Smooth muscle cell (in vitro differentiated cells): ENCODE results near the gene DIRAS1. TPM values are rescaled to one million over a fixed set of nuclear protein-coding genes. Genes with fewer than 3 reads are reported as not detected.

Experiments
- DNase-seq: peaks from one replicate; lab custom pipeline; 2025; ENCODE audit not compliant: unreplicated experiment; lab: John Stamatoyannopoulos, UW
- H2AFZ ChIP-seq: fragments of 200-600 bp; sonication (generic); 2 replicates; pipeline ENCODE4 v1.6.0; 2016; ENCODE audit warnings: antibody characterized with exemption, low read depth, mild to moderate bottlenecking
- H3F3A ChIP-seq: fragments of 200-600 bp; sonication (generic); 2 replicates; pipeline ENCODE4 v1.6.0; 2017; ENCODE audit warnings: antibody characterized with exemption, low read depth
- H3K27ac ChIP-seq: fragments of 200-600 bp; sonication (generic); 2 replicates; pipeline ENCODE4 v1.5.1; 2016; ENCODE audit warnings: low read depth, mild to moderate bottlenecking
- H3K27me3 ChIP-seq: fragments of 200-600 bp; sonication (generic); 2 replicates; pipeline ENCODE4 v1.6.1; 2016; ENCODE audit warnings: low read depth, mild to moderate bottlenecking
- H3K36me3 ChIP-seq: fragments of 200-600 bp; sonication (generic); 2 replicates; pipeline ENCODE4 v1.5.1; 2016; ENCODE audit warnings: low read depth
- H3K4me1 ChIP-seq: fragments of 200-600 bp; sonication (generic); 2 replicates; pipeline ENCODE4 v1.5.1; 2016; ENCODE audit warnings: low read depth
- H3K4me2 ChIP-seq: fragments of 200-600 bp; sonication (generic); 2 replicates; pipeline ENCODE4 v1.6.0; 2016; ENCODE audit warnings: mild to moderate bottlenecking
- H3K4me3 ChIP-seq: fragments of 200-600 bp; sonication (generic); 2 replicates; pipeline ENCODE4 v1.5.1; 2016; ENCODE audit warnings: mild to moderate bottlenecking
- H3K79me2 ChIP-seq: fragments of 200-600 bp; sonication (generic); 2 replicates; pipeline ENCODE4 v1.6.0; 2016; ENCODE audit warnings: low read depth, mild to moderate bottlenecking
- H3K9ac ChIP-seq: fragments of 200-600 bp; sonication (generic); 2 replicates; pipeline ENCODE4 v1.6.0; 2016; ENCODE audit warnings: low read depth
- H3K9me3 ChIP-seq: fragments of 200-600 bp; sonication (generic); replicated peaks from 2 replicates; pipeline ENCODE4 v1.5.1; 2016; ENCODE audit warnings: low read depth
- H4K20me1 ChIP-seq: fragments of 200-600 bp; sonication (generic); 2 replicates; pipeline ENCODE4 v1.6.0; 2016; ENCODE audit warnings: low read depth
- WGBS: methylation state at CpG from one replicate; pipeline ENCODE4 v1.1.7; 2016; ENCODE audit warnings: low lambda C conversion rate; 5-methylcytosine and 5-hydroxymethylcytosine counted together
- polyA plus RNA-seq: library from polyadenylated mRNA; unstranded; fragments of >200 nt; fragmentation: Nextera tagmentation; extraction: Ambion mirVana; gene quantifications from 2 replicates; pipeline ENCODE4 v1.2.1, GENCODE V29; 2016
- total RNA-seq: library from RNA; depleted of rRNA; stranded (reverse); fragments of >200 nt; gene quantifications from 2 replicates; pipeline ENCODE4 v1.2.3, GENCODE V29; 2014
- TF ChIP-seq, protein P1 (sequence below): fragments of 200-600 bp; sonication (generic); IDR thresholded peaks from 2 replicates; pipeline ENCODE4 v1.5.1; 2017; ENCODE audit warnings: borderline replicate concordance, mild to moderate bottlenecking, antibody characterized with exemption; ENCODE audit not compliant: insufficient read depth, poor library complexity, severe bottlenecking

Gene DIRAS1
- total and polyA plus RNA-seq, 2 experiments from 2014 or later = 6.7 to 7.2 TPM

DNA sequence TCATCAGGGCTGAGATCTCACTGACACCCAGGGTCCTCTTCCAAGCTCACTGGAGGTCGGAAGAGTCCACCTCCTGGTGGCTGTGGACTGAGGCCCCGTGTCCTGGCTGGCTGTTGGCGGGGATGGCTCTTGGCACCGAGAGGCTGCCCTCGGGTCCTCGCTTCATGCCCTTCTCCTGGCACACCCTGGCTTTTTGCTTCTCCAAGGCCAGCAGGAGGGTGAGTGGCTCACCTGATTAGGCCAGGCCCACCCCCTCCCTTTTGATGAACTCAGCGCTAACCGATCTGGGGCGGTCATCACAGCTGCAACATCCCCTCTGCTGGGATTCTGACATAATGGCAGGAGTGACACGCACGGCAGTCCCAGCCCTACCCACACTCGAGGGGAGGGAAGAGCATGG is 14.2 kb upstream of the DIRAS1 start:
- no peak overlapping the region for H3K27ac ChIP-seq
- over 99% methylated on average over 12 of the region's 12 CpGs for WGBS
- TF ChIP-seq, protein P1, sequence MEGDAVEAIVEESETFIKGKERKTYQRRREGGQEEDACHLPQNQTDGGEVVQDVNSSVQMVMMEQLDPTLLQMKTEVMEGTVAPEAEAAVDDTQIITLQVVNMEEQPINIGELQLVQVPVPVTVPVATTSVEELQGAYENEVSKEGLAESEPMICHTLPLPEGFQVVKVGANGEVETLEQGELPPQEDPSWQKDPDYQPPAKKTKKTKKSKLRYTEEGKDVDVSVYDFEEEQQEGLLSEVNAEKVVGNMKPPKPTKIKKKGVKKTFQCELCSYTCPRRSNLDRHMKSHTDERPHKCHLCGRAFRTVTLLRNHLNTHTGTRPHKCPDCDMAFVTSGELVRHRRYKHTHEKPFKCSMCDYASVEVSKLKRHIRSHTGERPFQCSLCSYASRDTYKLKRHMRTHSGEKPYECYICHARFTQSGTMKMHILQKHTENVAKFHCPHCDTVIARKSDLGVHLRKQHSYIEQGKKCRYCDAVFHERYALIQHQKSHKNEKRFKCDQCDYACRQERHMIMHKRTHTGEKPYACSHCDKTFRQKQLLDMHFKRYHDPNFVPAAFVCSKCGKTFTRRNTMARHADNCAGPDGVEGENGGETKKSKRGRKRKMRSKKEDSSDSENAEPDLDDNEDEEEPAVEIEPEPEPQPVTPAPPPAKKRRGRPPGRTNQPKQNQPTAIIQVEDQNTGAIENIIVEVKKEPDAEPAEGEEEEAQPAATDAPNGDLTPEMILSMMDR = no peak
- peaks cover 4% of the 10 kb centered on the region for H3K36me3 ChIP-seq
- no peaks in the 10 kb centered on the region for H3K4me1 ChIP-seq
- H3F3A ChIP-seq = no peaks in the 10 kb centered on the region
- H4K20me1 ChIP-seq = no peaks in the 10 kb centered on the region
- H3K9ac ChIP-seq = no peak overlapping the region
- H3K79me2 ChIP-seq = no peaks in the 10 kb centered on the region
- no peak overlapping the region for H3K4me3 ChIP-seq
- no peaks in the 10 kb centered on the region for H3K27me3 ChIP-seq
- H3K9me3 ChIP-seq = no peaks in the 10 kb centered on the region
- H2AFZ ChIP-seq = no peak overlapping the region
- H3K4me2 ChIP-seq = no peak overlapping the region
- DNase-seq = no peak

DNA sequence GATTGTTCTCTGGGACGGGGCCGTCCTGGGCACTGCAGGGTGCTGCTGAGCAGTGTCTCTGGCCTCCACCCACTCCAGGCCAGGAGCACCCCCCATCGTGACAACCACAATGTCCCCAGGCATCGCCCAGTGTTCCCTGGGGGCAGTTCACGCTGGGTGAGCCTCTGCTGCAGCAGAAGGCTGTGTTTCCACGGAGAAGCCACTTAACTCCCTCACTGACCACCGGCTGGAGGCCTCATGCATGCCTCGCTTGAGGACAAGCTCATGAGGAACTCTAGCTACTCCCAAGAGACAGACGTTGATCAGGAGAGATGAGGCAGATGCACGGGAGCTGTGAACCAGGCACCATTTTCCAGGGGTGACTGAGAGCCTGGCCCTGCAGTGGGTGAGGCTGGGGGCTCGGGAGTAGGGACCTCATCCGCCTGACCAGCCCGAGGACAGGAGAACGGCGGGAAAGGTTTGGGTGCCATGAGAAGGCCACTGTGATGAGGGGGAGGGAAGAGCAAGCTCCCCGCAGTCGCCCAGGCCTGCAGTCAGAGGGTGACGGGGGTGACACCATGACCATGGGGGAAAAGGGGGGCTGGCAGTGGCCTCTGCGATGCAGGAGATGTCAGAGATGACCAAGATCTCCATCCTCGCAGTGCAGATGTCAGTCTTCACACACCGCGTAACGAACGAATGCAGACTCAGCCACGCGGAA is 13.6 kb upstream of the DIRAS1 start:
- no peak overlapping the region for H3K4me2 ChIP-seq
- no peak overlapping the region for H3K27ac ChIP-seq
- no peaks in the 10 kb centered on the region for H3K79me2 ChIP-seq
- no peaks in the 10 kb centered on the region for H4K20me1 ChIP-seq
- TF ChIP-seq, protein P1 = no peak
- H3K9ac ChIP-seq = no peak overlapping the region
- H3K36me3 ChIP-seq = peaks cover 4% of the 10 kb centered on the region
- 97% methylated on average over 26 of the region's 26 CpGs for WGBS
- no peaks in the 10 kb centered on the region for H3K4me1 ChIP-seq
- no peak for DNase-seq
- H3K4me3 ChIP-seq = no peak overlapping the region
- no peak overlapping the region for H2AFZ ChIP-seq
- no peaks in the 10 kb centered on the region for H3F3A ChIP-seq
- H3K27me3 ChIP-seq = no peaks in the 10 kb centered on the region
- no peaks in the 10 kb centered on the region for H3K9me3 ChIP-seq

DNA sequence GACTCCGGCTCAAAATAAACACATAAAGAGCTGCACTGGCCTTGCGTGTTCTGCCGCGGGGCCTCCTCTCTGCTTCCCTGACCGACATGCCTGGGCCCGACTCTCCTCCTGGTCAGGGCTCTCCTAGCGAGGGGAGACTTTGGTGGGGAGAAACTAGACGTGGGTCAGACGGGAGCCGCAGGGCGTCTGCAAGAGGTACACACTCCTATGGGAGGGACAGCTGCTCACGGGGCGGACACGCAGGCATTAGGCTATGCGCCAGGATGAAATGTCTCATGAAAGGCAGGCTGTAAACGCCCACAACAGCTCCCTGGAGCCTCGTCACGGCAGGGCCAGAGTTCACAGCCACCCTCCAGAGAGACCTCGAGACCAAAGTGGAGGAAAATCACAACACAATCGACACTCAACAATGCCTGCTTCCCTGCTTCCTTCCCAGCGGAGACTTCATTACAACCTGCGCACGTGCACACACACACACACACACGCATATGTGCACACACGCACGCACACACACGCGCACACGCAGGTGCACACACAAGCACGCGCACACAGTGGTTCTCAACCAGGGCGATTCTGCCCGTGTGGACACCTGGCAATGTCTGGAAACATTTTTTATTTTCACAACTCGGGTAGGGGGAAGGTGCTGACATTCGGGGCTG is 12.9 kb upstream of the DIRAS1 start:
- no peak overlapping the region for H3K4me2 ChIP-seq
- H3K36me3 ChIP-seq = peaks cover 4% of the 10 kb centered on the region
- H3K79me2 ChIP-seq = no peaks in the 10 kb centered on the region
- no peaks in the 10 kb centered on the region for H4K20me1 ChIP-seq
- no peaks in the 10 kb centered on the region for H3K4me1 ChIP-seq
- no peak overlapping the region for H3K9ac ChIP-seq
- 96% methylated on average over 35 of the region's 35 CpGs for WGBS
- H2AFZ ChIP-seq = no peak overlapping the region
- no peak for DNase-seq
- TF ChIP-seq, protein P1 = no peak
- no peaks in the 10 kb centered on the region for H3K9me3 ChIP-seq
- H3K27ac ChIP-seq = no peak overlapping the region
- H3K4me3 ChIP-seq = no peak overlapping the region
- H3F3A ChIP-seq = no peaks in the 10 kb centered on the region
- no peaks in the 10 kb centered on the region for H3K27me3 ChIP-seq

DNA sequence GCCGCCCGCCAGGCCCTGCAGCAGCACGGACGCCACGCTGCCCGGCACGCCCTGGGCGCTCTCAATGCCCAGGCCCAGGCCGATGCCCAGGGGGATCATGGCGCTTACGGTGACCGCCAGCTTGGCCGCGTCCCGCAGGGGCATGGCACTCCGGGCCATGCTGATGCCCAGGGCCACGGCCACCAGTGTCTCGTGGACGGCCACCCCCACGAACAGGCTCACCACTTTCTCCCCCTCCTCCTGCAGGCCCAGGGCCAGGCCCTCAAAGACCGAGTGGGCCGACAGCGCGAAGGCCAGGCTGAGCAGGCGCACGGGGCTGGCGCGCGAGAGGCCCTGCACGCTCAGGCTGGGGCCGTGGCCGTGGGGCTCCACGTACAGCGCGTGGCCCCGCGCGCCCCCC is 11.7 kb upstream of the DIRAS1 start:
- Histone ChIP-seq H3K27ac (no peak overlapping the region), H3K9ac (no peak overlapping the region), H4K20me1 (no peaks in the 10 kb centered on the region), H2AFZ (no peak overlapping the region), H3K9me3 (no peaks in the 10 kb centered on the region), H3K4me2 (no peak overlapping the region), H3K4me1 (no peaks in the 10 kb centered on the region), H3F3A (no peaks in the 10 kb centered on the region), H3K79me2 (no peaks in the 10 kb centered on the region), H3K27me3 (no peaks in the 10 kb centered on the region), H3K4me3 (no peak overlapping the region), H3K36me3 (peaks cover 4% of the 10 kb centered on the region)
- TF ChIP-seq, protein P1 = no peak
- DNase-seq = no peak
- WGBS = 99% methylated on average over 38 of the region's 38 CpGs
